Measurements from ENCODE around the gene C1orf116.

C1orf116 gene

DNA sequence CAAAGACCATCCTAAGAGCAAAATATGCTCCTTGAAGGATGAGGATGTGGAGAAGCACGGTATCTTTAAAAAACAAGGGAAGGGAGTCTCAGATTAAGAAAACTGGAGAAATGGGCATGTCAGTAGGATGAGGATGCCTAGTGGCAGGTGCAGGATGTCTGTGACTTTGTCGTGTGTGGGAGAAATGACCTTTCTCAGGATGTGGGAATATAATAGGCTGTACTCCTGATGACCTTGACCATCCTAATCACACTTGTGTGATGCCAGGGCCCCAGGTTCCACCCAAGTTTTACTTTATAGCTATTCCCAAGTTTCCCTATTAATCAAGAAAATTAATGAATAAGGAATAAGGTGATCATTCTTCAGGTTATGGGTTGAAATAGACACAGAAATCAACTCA is 12.9 kb downstream of the C1orf116 start:
- DNase-seq (ENCODE audit: low spot score), result no peak

DNA sequence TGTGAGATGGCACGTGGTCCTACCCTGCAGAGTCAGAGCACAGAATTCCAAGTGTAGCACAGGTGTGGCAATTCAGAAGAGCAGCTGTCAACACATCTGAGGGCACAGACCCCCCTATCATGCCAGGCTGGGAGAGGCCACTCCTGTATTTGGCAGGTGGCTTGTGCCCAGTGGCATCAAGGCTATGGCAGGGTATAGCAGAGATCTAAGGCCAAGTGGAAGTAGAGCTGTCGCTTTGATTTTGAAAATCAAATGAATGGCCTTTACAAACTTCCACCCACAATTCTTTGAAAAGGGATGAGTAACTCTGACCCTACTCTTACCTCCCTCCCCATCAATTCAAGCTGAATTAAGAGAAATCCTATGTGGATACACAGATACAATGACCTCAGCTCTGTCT is 13.4 kb downstream of the C1orf116 start:
- DNase-seq (ENCODE audit: low spot score), result no peak

DNA sequence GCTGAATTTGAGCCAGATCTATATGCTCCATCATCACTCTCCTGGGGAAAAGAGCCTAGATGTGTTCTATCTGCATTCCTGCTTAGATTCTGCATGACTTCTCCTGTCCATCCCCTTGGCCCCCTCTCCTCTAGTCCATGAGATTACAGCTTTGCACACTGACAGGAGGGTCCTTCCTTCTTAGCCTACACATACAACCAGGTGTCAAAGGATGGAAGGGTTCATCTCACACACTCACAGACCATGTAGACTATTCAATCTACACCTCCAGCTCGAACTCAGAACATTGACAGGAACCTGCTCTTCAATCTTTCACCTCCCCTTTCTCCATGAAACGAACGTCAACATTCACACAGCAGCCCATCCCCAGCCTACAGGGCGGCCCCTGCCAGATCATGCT is 13.8 kb downstream of the C1orf116 start:
- DNase-seq (ENCODE audit: low spot score), result no peak

DNA sequence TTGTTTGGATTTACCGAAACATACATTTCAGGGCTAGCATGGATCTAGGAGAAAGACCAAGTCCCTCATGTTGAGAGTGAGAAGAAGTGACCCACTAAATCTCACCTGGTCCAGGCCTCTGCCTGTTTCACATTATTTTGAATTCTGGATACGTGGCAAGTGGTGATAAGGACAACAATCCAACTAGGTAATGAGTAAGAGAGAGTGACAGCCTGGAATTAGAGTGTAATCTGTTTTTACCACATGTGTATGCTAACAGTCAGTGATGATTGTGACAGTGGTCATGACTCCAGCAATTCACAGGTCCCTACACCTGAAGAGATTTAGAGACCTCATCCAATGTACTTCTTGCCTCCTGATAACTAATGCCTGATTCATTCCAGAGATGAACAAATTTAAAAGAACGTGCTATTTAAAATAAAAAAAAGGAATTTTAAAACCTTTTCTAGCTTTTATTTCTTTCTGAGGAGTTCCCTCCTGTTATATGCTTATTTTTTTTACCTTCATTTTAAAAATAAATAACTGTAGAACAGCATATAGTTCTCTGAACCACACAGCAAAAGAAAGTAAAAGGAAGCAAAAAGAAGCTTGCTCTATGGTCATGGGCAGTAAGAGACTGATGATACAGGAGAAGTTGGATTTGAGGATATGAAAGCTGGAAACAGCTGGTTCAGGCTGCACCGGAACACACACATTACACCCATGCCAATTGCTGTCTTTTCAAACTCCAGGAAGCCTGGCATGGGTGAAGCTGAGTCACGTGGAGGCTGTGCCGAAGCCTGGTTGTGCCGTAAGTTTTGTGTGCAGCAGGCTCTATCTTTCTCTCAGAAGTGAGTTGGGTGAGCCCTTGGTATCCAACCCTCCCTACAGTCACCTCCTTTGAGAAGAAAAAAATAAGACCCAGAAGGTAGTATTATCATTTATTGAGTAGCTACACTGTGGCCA is 14.7 kb downstream of the C1orf116 start:
- no peak for DNase-seq (ENCODE audit: low spot score)

DNA sequence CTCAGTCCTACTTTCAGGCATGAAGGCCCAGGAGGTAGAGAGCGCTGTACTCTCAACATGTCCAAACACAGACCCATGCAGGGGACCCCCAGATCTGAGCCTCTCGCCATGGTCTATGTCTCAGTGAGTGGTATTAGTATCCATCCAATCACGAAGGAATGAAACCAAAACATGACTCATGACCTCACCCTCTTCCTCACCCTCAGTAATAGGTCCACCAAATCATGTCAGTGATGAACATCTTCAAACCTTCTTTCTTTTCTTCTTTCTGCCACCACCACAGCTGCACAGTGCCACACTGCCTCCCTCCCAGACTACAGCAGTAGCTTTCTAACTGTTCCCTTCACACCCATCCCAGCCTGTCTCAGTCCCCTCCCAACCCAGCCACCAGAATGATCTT is 16.8 kb downstream of the C1orf116 start:
- no peak for DNase-seq (ENCODE audit: low spot score)

DNA sequence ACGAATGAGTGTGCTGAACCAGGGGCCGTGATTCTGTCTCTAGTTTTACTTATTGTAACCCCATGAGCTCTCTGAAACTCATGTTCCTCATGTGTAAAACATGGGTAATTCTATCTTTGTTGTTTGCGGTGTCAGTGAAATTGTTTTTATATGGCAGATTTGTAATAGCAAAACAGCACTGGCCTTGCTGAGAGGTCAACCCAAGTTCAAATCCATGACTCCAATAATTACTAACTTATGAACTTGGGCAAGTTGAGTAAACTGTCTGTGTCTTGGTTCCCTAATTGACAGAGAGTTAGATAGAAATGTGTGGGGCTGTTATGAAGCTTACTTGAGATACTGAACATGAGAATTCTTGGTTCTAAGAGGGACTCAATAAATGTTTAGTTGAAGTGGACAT is 17.8 kb downstream of the C1orf116 start:
- no peak for DNase-seq (ENCODE audit: low spot score)

DNA sequence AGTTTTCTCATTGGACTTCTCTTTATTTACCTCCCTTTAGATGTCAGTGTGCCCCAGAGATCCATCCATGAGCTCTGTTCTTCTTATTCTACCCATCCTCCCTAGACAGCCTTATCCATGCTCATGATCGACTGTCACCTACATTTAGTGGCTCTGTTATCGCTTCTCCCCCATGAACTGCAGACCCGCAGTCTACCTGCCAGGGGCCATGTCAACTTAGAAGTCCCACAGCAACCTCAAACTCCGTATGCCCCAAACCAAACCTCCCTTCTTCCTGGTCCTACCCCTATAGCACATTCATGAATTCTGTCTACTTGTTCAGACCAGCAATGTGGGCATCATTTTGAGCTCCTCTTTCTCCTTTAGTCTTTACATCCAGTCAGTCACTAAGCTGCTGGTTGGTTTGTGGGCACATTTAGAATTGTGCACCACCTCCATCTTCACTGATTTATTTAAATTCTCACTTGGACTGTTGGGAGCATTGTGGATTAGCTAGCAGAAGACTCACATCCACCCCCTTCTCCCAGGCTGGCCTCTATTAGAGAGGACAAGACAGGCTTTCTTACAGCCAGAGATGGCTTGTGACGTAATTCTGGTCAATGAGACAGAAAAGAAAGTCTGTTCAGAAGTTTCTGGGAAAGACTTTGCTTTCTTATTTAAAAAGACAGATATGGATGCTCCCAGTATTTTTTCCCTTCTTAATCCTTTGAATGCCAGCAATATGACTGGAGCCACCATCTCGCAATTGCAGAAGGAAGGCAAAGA is 19.1 kb downstream of the C1orf116 start:
- no peak for DNase-seq (ENCODE audit: low spot score)

DNA sequence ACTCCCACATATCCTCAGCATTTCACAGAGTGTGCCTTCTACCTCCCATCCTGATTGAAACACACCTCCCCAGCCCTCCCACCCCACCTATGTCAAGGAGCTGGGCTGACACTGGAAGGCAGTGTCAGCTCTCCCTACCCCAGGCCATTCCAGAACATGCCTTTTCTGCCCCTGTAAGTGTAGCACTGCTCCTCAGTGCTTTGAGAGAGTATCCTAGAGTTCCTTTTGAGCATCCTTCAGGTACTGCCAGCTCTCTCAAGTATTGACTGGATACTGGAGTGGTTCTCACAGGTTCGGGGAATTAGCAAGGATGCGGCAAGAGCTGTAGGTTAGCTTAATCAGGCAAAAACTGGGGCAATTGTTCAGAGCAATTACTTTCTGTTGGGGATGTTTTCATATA is 21.8 kb downstream of the C1orf116 start:
- DNase-seq (ENCODE audit: low spot score), result no peak

DNA sequence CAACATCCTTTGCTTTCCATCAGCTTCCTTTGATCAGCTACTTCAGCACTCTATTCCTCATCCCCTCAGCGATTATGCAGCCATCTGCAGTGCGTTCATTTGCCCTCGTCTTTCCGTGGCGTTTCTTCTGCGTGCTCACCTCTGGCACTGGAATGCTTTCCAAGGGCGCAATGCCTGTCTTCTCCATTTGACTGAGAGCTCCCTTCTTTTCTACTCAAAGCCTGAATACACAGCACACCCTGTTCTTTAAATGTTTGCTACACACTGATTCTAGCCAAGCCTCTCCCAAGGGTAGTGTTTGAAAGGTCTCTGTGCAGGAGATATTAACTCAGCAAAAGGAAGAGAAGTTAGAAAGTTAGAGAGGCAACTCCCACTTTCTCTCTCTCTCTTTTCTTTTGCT is 22.6 kb downstream of the C1orf116 start:
- DNase-seq (ENCODE audit: low spot score), result no peak

DNA sequence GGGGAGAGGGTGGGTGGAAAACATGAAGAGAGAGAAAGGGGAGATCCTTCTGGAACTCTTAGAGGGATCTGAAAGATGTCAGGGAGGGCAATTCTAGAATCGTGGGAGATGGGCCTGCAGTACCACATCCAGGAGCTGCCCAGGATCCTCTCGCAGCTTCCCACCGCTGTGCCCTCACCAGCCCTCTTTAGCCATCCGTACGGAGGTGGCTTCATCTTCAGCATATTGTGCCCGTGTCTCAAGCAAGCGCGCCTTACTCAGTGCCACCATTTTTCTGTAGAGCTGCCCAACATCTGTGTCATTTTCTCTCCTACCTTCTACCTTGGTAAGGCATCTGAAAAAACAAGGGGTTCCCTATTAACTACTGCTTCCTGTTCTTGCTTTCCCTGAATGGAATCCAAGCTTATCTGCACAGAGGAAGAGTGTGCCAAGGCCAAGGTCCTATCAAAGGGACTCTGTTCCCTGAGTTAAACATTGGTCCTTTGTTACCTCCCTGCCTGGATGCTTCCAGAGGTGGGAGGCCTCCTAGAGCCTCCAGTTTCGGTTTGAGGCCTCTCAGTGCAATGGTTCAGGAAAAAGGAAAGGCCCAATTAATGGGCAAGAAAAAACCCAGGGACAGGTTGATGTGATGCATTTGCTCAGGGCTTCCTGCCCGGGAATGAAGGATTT is 23.2 kb downstream of the C1orf116 start:
- DNase-seq (ENCODE audit: low spot score), result no peak

DNA sequence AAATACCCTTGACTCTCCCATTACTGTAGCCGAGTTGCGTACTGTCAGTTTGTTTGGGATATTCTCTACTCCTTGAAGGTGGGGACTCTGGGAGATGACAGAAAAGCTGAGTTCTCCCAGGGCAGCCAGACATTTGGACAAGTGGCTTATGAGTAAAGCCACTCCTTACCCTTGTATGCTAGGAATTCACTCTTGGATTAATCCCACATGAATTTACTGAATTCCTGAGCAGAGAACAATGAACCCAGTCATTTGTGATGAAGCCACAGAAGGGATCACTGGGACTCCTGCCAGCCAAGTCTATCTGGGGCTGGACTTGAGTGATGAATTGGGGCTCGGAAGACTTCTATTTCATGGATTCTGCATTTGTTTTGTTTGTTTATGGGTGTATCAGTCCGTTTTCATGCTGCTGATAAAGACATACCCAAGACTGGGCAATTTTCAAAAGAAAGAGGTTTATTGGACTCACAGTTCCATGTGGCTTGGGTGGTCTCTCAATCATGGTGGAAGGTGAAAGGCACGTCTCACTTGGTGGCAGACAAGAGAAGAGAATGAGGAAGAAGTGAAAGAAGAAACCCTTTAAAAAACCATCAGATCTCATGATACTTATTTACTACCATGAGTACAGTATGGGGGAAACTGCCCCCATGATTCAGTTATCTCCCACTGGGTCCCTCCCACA is 25.1 kb downstream of the C1orf116 start:
- no peak for DNase-seq (ENCODE audit: low spot score)

DNA sequence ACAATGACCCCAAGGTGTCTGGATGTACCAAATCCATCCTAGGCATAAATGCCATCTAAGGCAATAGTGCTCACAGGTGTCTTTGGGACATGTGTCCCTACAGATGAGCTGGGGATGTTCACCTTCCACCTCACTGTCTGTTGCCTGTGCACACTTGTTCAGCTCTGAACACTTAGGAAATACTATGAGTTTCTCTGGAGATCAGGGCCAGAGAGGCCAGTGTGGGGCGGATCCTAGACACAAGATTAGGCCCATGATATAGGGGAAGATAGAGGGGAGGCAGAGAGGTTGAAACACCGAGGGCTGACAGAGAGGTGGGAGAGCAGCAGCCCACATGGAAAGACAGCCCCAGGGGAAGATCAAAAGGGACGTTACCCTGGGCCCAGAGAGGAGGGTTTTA is 25.6 kb downstream of the C1orf116 start:
- no peak for DNase-seq (ENCODE audit: low spot score)

DNA sequence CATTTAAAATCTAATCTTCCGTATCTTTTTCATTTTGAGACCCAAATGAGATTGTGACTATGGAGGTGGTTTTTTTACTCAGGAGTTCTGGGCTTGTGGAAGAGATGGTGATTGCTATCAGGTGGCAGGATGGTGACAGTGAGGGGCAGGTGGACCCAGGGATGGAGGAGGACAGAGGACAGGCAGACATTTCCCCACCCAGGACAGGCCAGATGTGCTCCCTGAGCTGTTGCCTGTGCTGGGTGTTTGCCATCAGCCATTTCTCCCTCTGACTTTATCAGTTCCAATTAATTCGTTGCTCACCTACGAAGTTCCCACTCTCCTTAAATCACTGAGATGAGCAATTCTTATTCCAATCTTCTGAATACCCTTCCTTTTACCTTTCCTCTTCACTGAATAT is 26.5 kb downstream of the C1orf116 start:
- no peak for DNase-seq (ENCODE audit: low spot score)

DNA sequence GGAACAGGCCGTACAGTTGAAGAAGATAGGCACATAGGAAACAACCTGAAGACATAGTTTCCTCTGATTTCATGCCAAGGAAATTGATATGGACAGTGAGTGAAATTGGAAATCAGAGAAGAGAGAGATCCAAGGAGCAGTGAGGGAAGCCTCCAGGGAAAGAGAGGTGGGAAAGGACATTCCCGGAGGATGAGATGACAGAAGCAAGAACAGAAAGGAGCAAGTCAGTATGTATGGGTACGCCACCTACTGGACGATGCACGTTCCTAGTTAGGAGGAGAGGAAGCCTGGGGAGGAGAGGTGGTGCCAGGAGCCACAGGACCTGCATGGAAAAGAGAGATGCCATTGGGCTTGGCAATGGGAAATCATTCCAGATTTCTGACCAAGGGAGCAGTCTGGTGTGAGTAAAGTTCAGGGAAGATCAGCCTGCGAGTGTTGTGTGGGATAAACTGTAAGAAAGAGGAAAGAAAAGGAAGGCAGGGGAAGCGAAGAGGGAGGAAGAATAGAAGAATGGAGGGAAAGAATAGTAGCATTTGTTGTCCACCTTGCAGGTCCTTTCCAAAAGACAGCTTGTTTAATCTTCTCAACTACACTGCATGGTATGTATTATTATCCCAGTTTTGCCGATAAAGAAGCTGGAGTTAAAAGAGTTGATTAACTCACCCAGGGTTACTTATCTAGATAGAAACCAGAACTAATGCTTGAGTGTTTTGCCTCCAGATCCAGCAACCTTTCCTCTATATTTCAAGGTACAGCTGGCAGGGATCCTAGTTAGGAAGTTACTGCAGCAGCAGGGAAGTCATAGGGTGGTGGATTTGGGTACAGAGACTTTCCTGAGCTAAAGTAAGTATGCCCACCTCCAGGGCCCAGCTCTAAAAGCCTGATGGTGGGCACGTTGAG is 27.4 kb downstream of the C1orf116 start:
- peak; percentile 62 for DNase-seq (ENCODE audit: low spot score)

DNA sequence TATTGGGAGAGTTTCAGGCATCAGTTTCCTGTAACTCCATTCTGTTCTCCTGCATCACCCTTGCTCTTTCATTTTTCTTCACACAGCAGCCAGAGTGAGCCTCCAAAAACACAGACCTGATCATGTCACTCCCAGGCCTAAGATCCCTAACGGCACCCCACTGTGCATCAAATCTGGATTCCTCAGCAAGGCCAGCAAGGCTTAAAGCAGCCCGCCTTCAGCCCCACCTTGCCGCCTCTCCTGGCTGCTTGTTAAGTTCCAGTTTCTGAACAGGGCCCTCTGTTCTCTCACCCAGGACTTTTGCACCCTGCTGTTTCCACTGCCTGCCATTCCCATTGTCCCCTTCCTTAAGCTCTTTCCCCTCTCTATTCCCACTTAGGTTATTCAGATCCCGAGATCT is 29.3 kb downstream of the C1orf116 start:
- DNase-seq (ENCODE audit: low spot score), result no peak

DNA sequence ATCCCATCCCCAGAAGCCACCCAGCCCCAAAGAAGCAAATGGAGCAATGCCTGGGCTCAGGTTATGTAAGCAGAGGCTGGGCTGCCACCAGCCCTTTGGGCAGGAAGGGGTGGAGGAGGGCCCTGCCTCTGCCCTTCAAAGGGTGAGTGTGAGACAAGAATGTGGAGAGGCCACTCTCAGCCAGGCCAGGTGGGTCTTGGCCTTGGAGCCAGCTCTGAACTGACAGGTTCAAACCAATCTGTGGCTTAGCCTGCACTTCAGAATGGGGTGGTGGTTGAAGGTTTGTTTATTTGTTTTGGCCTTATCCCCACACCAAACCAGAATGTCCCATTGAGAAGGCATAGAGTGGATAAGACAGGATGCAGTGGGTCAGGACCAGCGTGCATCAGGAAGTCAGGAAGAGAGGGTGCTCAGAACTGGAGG is 29.8 kb downstream of the C1orf116 start:
- DNase-seq (ENCODE audit: low spot score), result no peak

DNA sequence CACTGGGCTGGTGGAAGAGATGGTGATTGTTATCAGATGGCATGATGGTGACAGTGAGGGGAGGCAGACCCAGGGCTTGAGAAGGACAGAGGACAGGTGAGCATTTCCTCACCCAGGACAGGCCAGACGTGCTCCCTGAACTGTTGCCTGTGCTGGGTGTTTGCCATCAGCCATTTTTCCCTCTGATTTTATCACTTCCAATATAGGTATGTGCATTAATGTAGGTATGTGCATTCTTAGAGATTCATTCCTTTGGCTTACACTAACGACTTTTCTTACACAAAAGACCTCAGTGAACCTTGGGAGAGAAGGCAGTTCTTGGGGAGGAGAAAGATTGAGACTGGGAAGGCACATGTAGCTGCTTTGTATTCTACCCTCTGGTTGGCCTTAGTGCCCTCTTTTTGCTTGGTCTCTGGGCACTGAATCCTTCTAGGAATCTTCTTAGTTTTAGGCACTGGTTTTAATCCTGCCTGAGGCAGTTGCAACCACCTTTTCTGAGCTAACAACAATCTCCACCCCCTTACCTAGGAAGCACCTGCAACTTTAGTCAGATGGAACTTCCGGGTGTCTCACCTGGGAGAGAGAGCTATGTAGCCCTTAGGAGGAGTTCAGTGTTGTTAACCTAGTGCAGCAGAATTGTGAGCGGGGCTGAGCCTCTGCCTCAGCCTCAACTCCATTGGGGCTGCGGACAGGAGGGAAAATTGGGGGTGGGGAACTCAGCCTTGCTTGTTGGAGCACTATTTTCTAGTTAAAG is 30.9 kb downstream of the C1orf116 start:
- DNase-seq (ENCODE audit: low spot score), result no peak

DNA sequence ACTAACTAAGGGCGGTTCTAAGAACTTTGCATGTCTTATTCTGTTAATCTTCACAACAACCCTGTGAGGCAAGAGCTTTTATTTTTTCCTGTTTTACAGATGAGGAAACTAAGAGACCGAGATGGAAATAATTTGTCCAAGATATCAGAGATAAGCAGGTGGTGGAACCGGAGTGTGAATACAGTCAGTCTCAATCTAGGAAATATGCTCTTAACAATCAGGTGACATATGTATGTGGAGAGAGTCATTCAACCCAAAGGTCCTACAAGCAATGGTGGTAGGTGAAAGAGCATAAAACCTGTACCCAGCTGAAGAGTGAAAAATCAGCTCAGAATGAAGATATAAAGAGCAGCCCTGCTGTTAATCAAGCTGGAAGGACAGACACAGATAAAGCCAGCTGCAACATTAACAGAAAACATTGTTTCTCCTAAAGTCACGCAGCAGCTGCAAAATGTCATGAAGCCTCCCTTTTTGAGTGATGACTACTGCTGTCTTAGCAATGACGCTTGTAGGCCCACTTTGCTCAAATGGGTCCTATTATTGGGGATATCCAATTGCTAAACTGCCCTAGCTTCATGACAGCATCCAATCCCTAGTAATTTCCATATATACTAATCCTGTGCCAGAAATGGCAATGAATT is 31.8 kb downstream of the C1orf116 start:
- no peak for DNase-seq (ENCODE audit: low spot score)

DNA sequence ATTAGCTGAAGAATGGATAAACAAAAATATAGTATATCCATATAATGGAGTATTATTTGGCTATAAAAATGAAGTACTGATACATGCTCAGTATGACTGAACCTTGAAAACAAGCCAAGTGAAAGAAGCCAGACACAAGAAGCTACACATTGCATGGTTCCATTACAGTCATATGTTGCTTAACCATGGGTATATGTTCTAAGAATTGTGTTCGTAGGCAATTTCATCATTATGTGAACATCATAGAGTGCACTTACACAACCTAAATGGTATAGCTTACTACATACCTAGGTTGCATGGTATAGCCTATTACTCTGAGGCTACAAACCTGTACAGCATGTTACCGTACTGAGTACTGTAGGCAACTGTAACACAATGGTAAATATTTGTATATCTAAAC is 33.7 kb downstream of the C1orf116 start:
- DNase-seq (ENCODE audit: low spot score), result no peak

DNA sequence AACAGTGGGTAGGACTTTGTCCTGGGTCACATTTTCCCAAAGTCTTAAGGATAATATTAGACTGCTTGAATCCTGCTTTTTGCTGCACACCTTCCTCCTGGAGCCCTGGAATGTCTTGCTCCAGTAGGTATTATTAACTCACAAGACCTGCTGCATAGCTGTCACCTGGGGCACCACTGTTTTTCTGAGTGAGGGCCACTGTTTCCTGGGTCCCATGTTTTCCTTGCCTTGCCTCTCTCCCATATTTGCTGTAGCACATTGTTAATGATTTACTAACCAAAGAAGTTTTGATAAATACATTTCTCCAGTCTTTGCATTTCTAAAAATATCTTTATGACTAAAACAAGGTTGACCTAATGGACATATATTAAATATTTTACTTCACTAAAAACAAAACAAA is 39.8 kb downstream of the C1orf116 start:
- DNase-seq (ENCODE audit: low spot score), result no peak

Data from HuH-7 (cell line).